ENCODE results near the gene CENPH. TPM values are rescaled to one million over a fixed set of nuclear protein-coding genes. Genes with fewer than 3 reads are reported as not detected.
"Not testable (repeated sequence)": the region's sequence is repeated elsewhere in the genome, so short reads cannot be mapped to it uniquely, and the experiment has no call there.

The CENPH gene
- total RNA-seq, 1 donor from 2014 or later = 1.4 TPM

- no peak for DNase-seq (ENCODE audit: low read depth)
Observed at GRCh38 chr5:69250593-69250992, 61.2 kb downstream of the CENPH start.

- no peak for DNase-seq (ENCODE audit: low read depth)
Observed at GRCh38 chr5:69252437-69252836, 63.1 kb downstream of the CENPH start.

GRCh38 chr5:69255940-69256339 is 66.6 kb downstream of the CENPH start:
- DNase-seq (ENCODE audit: low read depth) = not testable (repeated sequence)

GRCh38 chr5:69257577-69257976 is 68.2 kb downstream of the CENPH start:
- no peak for DNase-seq (ENCODE audit: low read depth)

Other genes with a start within 250 kb of the CENPH start
- gene SLC30A5, start 95.6 kb upstream of the CENPH start, total RNA-seq = 58.3 and 61.9 TPM in 2 replicates
- gene CCNB1, start 22.4 kb upstream of the CENPH start, total RNA-seq = 30.9 and 157 TPM in 2 replicates
- gene CDK7, start 45.3 kb downstream of the CENPH start, total RNA-seq = 59.7 and 75.5 TPM in 2 replicates
- 9.0 and 14.0 TPM in 2 replicates for gene CCDC125, start 143.2 kb downstream of the CENPH start, total RNA-seq
- gene AK6, start 179.9 kb downstream of the CENPH start, total RNA-seq = 33.0 and 63.8 TPM in 2 replicates
- gene TAF9, start 179.9 kb downstream of the CENPH start, total RNA-seq = 71.3 and 83.7 TPM in 2 replicates
- 26.0 and 29.5 TPM in 2 replicates for gene RAD17, start 180.2 kb downstream of the CENPH start, total RNA-seq
- 22.9 and 26.6 TPM in 2 replicates for gene MARVELD2, start 225.5 kb downstream of the CENPH start, total RNA-seq